LNCaP clone FGC (cell line): ENCODE results near the gene CAMKK2.

Source experiments
- DNase-seq: peaks from one replicate; pipeline ENCODE4 v3.0.0-alpha.2; 2011; ENCODE audit warnings: low read depth
- H3K4me3 ChIP-seq: 2 replicates; pipeline ENCODE4 v1.5.1; 2011; ENCODE audit warnings: mild to moderate bottlenecking, low read depth, low read length, control low read depth
- CTCF ChIP-seq: IDR thresholded peaks from 2 replicates; pipeline ENCODE4 v1.5.1; 2012; ENCODE audit warnings: mild to moderate bottlenecking; ENCODE audit not compliant: control insufficient read depth, insufficient read depth; ENCODE audit errors: extremely low read depth

CAMKK2 gene

GRCh38 chr12:121224591-121224990 is 71.9 kb downstream of the CAMKK2 start:
- no peak for DNase-seq

GRCh38 chr12:121223292-121224285 is 72.9 kb downstream of the CAMKK2 start:
- DNase-seq = no peak
- no peak for TF ChIP-seq CTCF

More at GRCh38 chr12:121224591-121224990, 71.9 kb downstream of the CAMKK2 start:
- TF ChIP-seq CTCF = no peak
- H3K4me3 ChIP-seq = no peak overlapping the region

GRCh38 chr12:121222847-121223246 is 73.7 kb downstream of the CAMKK2 start:
- TF ChIP-seq CTCF = no peak
- DNase-seq = no peak
- H3K4me3 ChIP-seq = no peak overlapping the region

More at GRCh38 chr12:121223292-121224285, 72.9 kb downstream of the CAMKK2 start:
- no peak overlapping the region for H3K4me3 ChIP-seq

GRCh38 chr12:121219353-121219986 is 77.0 kb downstream of the CAMKK2 start:
- TF ChIP-seq CTCF = no peak
- DNase-seq = no peak
- H3K4me3 ChIP-seq = no peak overlapping the region

GRCh38 chr12:121218588-121219352 is 77.7 kb downstream of the CAMKK2 start:
- no peak for TF ChIP-seq CTCF
- no peak overlapping the region for H3K4me3 ChIP-seq
- DNase-seq = no peak

GRCh38 chr12:121217761-121218160 is 78.7 kb downstream of the CAMKK2 start:
- TF ChIP-seq CTCF = no peak

More at GRCh38 chr12:121217761-121218160, 78.7 kb downstream of the CAMKK2 start:
- no peak for DNase-seq
- no peak overlapping the region for H3K4me3 ChIP-seq
